Left cardiac atrium (tissue), 4 donors: ENCODE measurements around the gene RAB3D. TPM values are rescaled to one million over a fixed set of nuclear protein-coding genes. Genes with fewer than 3 reads are reported as not detected.
"Not testable (repeated sequence)": the region's sequence is repeated elsewhere in the genome, so short reads cannot be mapped to it uniquely, and the experiment has no call there.

ENCODE experiments used
- ATAC-seq, 2 donors: fragments of 200-7000 bp; cut with Tn5 transposase; one replicate each; pipeline ENCODE4 v1.9.1; 2020; ENCODE audit warnings: mild to moderate bottlenecking in 2 of 2, moderate library complexity in 2 of 2
- DNase-seq: peaks from one replicate; pipeline ENCODE4 v3.0.0-alpha.2; 2020
- intact Hi-C, 2 donors: fragments of 100-400 bp; cut with DNase I; formaldehyde crosslinking; loops; one replicate each; pipeline versions ENCODE4 v1.14.1 to v1.15.1; 2022 to 2023
- long read RNA-seq: library from polyadenylated mRNA; unstranded; transcript quantifications from one replicate; pipeline ENCODE4 v2.0.0, GENCODE V29; 2021
- total RNA-seq, 2 donors: library from RNA; stranded (reverse); fragmentation: NEBNext Ultra II Directional; extraction: Animal tissue kit (Norgen Biotek cat#: 25700); gene quantifications; one replicate each; pipeline ENCODE4 v1.2.1, GENCODE V29; 2021
- donor health status: DM: no; HTN: yes; CAD: no.
- donor health status: DM: no; HTN: yes; CAD: no; lungs with severe emphysema.
- donor health status: DM: yes; HTN: yes; CAD: no.
- donor health status: Dilated cardiomyopathy.

Gene RAB3D
- total RNA-seq = 10 to 100 TPM; 12.2 to 14.2 TPM
- long read RNA-seq, full-length matches to known transcripts = 5 of 8 reads
- long read RNA-seq, partial matches to known transcripts = 0 of 8 reads
- long read RNA-seq, other reads (novel, unspliced or antisense) = 3 of 8 reads

DNA sequence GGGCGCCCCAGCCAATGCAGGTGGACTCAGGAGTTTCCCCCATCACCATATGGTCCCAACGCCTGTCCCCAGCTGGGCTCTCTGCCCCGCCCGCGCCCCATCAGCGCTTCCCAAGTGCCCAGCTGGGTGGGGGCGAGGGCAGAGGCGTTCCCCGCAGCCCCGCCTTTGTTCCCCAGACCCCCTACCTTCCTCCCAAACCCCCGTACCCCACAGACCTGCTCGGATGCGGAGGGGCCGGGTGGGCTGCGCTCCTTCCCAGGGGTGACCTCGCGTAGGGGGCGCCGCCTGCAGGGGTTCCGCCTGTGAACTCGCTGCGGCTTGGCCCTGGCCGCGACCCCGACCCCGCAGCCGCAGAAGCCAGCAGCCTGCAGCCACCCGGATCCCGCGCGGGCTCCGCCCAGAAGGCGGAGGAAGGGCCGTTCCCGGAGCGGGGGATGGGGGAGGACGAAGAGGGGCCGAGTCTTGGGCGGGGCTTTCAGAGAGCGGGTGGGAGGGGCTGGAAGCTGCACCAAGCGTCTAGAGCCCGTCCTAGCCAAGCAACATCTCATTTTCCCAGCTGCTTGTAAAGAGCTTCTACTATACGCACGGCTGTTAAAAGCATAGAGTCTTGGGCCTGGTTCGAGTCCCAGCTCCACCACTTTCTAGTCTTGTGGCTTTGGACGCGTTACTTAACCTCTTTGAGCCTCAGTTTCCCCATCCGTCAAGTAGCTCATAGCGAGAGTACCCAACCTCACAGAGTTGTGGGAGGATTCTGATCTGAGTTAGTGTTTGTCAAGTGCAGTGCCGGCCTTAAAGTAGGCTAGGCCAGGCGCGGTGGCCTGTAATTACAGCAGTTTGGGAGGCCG lies at the start of gene RAB3D:
Gene RAB3D, minus strand, starts transcription at position 404 of the 845 bp plus-strand sequence. CDS start 2,258 bp downstream, outside the sequence.
- intact Hi-C loops = no loop called here

DNA sequence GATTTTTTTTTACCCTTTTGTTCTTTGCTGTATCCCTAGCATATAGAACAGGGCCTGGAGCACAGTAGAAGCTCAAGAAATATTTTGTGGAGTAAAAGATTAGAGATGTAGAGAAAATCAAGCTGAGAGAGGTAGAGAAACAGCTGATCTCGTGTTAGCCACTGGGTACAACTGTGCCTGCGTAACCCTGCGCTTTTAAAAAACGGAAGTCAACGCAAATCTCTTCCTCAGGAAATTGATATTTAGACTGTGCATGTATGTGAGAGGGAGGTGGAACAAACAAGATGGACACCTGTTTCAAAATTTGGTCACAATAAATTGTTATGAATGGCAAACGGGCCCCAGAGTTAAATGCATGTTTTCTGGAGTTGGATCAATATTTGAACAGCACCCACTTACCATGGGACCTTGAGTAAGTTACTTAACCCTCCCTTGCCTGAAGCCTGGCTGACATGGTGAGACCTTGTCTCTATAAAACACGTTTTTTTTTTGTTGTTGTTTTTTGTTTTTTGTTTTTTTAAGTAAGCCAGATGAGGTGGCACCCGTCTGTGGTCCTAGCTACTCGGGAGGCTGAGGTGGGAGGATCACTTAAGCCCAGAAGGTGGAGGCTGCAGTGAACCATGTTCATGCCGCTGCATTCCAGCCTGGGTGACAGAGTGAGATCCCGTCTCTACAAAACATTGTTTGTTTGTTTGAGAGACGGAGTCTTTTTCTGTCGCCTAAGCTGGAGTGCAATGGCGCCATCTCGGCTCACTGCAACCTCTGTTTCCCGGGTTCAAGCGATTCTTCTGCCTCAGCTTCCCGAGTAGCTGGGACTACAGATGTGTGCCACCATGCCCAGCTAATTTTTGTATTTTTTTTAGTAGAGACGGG lies 47.9 kb upstream of the RAB3D start:
- intact Hi-C loops = no loop called here
- no peak for ATAC-seq

More for the DNA sequence above, at the start of gene RAB3D:
- DNase-seq = peak; percentile 94
- ATAC-seq = peak; percentile 97 to 98

DNA sequence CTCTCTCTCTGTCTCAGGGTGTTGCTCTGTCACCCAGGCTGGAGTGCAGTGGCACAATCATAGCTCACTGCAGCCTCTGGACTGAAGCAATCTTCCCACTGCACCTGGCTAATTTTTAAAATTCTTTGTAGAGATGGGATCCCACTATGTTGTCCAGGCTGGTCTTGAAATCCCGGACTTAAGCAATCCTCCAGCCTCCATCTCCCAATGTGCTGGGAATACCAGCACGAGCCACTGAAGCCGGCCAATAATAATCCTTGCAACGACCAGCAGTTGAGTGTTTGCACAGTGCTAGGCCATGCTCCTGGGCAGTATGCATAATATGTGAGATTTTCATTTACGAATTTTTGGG lies 45.3 kb upstream of the RAB3D start:
- intact Hi-C loops = no loop called here
- DNase-seq = no peak
- ATAC-seq = no peak

More for the DNA sequence above, 47.9 kb upstream of the RAB3D start:
- DNase-seq = no peak

DNA sequence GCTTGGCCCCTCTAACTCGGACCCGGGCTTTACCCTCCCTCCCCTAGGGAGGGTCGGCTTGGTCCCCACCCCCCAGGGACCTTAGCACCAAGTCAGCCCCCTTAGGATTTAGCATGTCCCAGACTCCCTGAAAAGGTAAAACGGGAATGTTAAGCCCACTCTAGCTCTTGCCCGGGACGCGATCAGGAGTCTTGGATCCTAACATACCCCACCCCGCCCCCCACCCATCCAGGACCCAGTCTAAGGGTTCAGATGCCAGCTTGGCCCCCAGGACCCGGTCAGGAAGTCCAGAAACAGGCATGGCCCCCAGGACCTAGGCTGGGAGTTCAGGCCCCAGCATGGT lies 44.2 kb upstream of the RAB3D start:
- ATAC-seq = no peak
- intact Hi-C loops = no loop called here
- no peak for DNase-seq

DNA sequence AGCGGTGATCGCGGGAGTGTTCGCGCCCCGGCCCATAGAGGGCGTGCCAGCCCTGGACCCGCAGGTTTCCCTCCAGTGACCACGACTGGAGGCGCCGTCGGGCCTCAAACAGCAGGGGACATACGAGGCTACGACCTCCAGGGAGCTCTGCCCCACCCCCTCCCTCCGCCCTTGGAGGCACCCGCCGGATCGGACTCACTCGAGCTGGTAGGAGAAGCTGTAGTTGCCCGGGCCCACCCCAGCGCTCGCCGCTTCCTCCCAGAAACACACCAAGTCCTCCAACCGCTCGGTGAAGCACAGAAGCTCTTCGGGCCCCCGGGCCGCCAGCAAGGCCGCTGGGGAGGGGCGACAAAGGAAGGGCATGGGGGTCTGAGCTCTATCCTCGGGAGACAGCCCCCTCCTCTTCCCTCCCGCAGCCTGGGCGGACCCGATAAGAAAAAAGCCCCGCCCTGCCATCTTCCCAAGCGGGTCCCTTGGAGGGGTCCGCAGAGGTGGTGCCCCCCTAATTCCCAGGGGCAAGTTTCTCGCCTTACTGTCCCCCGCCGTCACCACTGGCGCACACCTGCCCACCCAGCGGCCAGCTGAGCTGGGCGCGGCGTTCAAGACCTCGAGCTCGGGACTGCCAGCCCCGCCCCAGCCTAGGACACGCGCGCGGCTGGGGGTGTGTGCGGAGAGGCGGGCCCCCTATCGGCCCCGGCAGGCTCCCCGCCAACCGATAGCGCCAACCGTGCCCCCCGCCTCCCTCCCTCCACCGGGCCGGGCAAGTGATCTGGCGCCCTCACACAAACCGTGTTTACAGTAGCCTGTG lies 43.6 kb upstream of the RAB3D start:
- intact Hi-C loops = no loop called here
- peak; percentile 64 for DNase-seq
- ATAC-seq = peak in 1 of 2 donors; percentile 5

GRCh38 chr19:11380653-11381537 lies 41.4 kb upstream of the RAB3D start:
- ATAC-seq (peak; percentile 89 to 93), DNase-seq (peak; percentile 94)
- intact Hi-C loops = no loop called here

DNA sequence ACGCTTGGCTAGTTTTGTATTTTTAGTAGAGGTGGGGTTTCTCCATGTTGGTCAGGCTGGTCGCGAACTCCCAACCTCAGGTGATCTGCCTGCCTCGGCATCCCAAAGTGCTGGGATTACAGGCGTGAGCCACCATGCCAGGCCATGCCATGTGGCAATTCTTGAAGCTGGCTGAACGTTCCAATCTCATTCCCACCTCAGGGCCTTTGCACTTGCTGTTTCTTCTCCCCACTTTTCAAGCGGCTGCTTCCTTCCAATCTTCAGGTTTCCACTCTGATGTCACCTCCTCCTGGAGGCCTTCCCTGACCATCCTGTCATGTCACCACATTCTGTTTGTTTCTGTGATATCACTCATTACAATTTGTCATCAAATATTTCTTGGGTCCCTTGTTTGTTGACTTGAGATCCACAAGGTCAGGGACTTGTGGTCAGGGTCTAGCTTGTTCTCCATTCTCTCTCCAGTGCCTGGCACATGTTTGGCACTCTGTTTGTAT lies 40.4 kb upstream of the RAB3D start:
- intact Hi-C loops = loop anchor here in 1 of 2 donors (10.0 kb wide), 1 partner anchor 55 kb away; the partner anchor contains the start of genes ODAD3 and PRKCSH
- ATAC-seq = no peak

GRCh38 chr19:11379269-11379845 lies 39.9 kb upstream of the RAB3D start:
- ATAC-seq, DNase-seq: not testable (repeated sequence)
- intact Hi-C loops = loop anchor here in 1 of 2 donors (10.0 kb wide), 1 partner anchor 55 kb away; the partner anchor contains the start of genes ODAD3 and PRKCSH

More for the DNA sequence above, 40.4 kb upstream of the RAB3D start:
- DNase-seq = no peak

- intact Hi-C loops = loop anchor here in 1 of 2 donors (10.0 kb wide), 1 partner anchor 56 kb away; the partner anchor contains the start of genes ODAD3 and PRKCSH
- peak; percentile 51 for DNase-seq
- ATAC-seq = no peak
These were observed 39.1 kb upstream of the RAB3D start for GRCh38 chr19:11378319-11379189.

GRCh38 chr19:11377756-11378155 lies 38.3 kb upstream of the RAB3D start:
- DNase-seq (no peak), ATAC-seq (no peak)
- intact Hi-C loops = loop anchor here in 1 of 2 donors (10.0 kb wide), 1 partner anchor 57 kb away; the partner anchor contains the start of genes ODAD3 and PRKCSH

- ATAC-seq (no peak), DNase-seq (peak; percentile 61)
- intact Hi-C loops = loop anchor here in 1 of 2 donors (10.0 kb wide), 1 partner anchor 58 kb away; the partner anchor contains the start of genes ODAD3 and PRKCSH
These were observed 37.8 kb upstream of the RAB3D start for GRCh38 chr19:11377237-11377636.

DNA sequence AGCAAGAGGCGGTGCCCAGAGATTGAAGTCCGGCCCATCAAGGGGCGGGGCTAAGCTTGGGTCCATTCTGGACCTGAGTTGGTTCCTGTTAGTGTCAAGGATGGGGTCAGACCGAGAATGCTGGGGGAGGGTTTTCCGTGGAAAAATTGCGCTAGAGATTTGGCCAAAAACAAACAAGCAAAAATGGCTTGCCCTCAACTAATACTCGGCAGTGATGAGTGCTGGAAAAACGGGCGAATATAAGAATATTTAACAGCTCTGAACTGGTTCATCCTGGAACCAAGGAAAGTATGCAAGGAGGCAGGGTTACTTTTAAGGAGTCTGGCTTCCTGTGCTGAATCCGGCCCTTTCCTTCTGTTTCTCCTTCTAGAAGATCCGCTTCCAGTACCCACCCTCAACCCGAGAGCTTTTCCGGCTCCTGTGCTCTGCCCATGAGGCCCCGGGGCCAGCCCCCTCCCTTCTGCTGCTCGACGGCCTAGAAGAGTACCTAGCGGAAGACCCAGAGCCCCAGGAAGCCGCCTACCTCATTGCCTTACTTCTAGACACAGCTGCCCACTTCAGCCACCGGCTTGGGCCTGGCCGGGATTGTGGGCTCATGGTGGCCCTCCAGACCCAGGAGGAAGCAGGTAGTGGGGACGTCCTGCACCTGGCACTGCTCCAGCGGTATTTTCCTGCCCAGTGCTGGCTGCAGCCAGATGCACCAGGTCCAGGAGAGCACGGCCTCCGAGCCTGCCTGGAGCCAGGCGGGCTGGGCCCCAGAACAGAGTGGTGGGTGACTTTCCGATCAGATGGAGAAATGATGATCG lies 35.9 kb upstream of the RAB3D start:
- ATAC-seq (peak; percentile 3 to 5), DNase-seq (peak; percentile 68)
- intact Hi-C loops = loop anchor here in 1 of 2 donors (10.0 kb wide), 1 partner anchor 59 kb away; the partner anchor contains the start of genes ODAD3 and PRKCSH

DNA sequence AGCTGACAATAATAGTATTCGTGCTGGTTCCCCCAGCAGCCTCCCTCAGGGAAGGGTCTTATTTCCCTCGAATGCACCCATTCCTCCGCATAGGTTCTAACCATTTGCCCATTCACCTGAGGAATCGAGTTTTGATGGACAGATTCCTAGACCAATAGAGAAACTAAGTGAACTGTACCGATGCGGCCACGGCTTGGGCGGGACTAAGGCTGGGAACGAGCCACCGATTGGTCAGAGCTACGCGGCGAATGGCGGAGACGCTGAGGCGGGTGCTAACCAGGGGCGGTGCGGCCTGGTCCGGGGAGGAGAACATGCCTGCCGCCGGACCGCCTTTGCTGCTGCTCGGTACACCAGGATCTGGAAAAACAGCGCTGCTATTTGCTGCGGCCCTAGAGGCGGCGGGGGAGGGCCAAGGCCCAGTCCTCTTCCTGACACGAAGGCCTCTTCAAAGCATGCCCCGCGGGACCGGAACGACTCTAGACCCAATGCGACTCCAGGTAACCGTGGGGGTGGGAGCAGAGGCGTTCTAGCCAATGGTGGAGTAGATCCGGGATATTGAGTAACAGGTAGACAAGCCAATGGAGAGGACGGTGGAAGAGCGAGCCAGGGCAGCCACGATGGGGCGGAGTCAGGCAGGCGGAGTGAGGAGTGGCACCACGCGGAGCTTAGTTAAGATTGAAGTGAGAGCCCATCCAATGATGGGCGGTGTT lies 35.1 kb upstream of the RAB3D start, which contains the start of gene SWSAP1:
Gene SWSAP1, plus strand, starts transcription at position 234 of the 710 bp plus-strand sequence. Its CDS starts 15 bp downstream, at position 249.
- intact Hi-C loops = loop anchor here in 1 of 2 donors (10.0 kb wide), 1 partner anchor 60 kb away; the partner anchor contains the start of genes ODAD3 and PRKCSH
- DNase-seq (peak; percentile 98), ATAC-seq (peak; percentile 96 to 97)

DNA sequence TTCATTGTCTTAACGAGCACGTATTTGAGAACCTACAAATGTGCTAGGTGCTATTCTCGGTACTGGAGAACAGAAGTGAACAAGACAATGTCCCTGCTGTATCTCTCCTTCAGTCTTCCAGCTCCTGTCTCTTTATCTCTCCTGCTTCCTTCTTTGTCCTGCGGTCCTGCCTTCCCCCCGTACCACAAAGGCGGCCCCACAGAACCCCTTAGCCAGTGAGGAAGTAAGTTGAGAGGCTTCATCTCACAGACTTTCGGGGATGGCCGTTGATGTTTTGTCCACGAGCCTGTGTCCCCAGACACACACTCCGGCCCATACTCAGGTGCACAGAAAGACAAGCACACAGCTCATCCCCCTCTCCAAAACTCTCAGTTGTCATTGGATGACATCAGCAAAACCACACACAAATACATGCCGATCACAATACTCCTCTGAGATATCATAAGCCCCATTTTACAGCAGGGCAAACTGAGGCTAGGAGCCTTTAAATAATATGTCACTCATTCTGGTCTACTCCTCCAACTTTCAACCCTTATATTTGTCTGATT lies 34.5 kb upstream of the RAB3D start:
- intact Hi-C loops = loop anchor here in 1 of 2 donors (10.0 kb wide), 1 partner anchor 61 kb away; the partner anchor contains the start of genes ODAD3 and PRKCSH
- DNase-seq = no peak
- ATAC-seq = no peak
